ENCODE data around the gene MDM4.

Gene MDM4

GRCh38 chr1:204576422-204576821 is 60.2 kb downstream of the MDM4 start:
- in situ Hi-C loops (cut with MboI; ENCODE audit: low sequenced_read_pairs), result no loop called here

DNA sequence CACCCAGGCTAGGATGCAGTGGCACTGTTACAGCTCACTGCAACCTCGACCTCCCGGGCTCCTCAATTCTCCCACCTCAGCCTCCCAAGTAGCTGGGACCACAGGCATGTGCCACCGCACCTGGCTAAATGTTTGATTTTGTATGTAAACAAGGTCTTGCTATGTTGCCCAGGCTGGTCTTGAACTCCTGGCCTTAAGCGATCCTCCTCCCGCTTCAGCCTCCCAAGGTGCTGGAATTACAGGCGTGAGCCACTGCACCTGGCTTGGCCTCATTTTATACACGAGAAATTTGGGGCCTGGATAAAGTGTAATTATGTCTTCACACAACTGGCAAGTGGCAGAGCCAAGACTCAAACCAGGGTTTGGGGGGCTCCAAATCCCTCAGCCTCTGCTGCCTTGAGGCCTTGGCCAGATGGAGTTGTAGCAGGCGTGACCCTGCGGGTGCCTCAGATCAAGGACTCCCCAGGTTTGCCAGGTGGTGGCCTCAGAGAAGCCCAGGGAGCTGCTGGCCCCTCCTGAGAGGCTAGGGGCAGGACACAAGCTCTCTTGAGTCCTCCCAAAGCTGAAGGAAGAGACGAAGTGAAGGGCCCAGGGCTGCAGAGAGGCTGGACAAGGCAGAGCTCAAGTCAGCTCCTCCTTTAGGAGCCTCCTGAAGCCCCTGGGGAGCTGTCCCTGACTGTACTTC is 61.7 kb downstream of the MDM4 start:
- in situ Hi-C loops (cut with MboI; ENCODE audit: low sequenced_read_pairs), result no loop called here

- in situ Hi-C loops (cut with MboI; ENCODE audit: low sequenced_read_pairs), result no loop called here
Measured at GRCh38 chr1:204578867-204579664, 62.9 kb downstream of the MDM4 start.

DNA sequence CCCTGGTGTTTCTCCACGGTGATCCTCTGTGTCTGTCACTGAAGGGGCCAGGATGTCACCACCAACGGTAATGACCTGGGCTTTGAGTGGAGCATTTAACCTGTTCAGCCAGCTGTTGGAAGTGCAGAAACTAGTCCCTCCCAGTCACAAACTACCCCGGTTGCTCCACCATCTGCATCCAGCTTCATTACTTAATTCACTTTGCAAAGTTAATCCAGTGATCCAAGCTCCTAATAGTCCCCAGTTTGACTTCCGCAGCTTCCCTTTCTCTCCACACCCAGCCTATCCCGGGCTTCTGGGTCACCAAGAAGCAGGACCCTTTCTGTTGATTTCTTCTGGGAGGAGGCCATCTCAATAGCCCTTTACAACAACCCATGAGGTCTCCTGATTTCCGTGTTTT is 63.5 kb downstream of the MDM4 start:
- in situ Hi-C loops (cut with MboI; ENCODE audit: low sequenced_read_pairs), result no loop called here

DNA sequence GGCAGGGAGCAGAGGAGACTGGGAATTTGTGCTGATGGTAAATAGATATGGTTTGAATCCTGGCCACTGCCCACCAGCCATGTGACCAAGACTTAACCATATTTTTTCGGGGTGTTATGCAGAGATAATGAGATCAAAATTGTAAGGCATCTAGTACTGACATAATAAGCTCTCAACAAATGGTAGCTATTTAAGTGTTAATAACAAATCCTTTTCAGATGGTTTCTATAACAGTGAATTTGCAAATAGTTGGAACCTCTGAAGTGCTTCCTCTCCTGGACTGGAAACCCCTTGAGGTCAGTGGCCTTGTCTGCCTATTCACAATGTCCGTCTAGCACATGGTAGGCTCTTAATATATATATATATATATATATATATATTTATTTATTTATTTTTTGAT is 64.7 kb downstream of the MDM4 start:
- in situ Hi-C loops (cut with MboI; ENCODE audit: low sequenced_read_pairs), result no loop called here

DNA sequence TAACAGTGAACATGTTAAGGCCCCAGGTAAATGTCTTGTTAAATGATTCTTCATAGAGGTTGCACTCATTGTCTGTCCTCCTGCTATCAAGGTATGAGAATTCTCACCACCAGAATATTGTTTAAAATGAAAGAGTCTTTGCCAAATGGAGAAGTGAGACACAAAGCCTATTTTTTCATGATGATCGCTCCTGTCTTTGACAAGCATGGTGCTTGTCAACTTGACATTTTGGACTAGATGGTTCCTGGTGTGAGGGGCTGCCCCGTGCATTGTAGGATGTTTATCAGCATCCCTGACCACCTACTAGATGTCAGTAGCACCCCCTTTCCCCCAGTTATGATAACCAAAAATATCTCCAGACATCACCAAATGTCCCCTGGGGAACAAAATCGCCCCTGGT is 65.6 kb downstream of the MDM4 start:
- in situ Hi-C loops (cut with MboI; ENCODE audit: low sequenced_read_pairs), result no loop called here

DNA sequence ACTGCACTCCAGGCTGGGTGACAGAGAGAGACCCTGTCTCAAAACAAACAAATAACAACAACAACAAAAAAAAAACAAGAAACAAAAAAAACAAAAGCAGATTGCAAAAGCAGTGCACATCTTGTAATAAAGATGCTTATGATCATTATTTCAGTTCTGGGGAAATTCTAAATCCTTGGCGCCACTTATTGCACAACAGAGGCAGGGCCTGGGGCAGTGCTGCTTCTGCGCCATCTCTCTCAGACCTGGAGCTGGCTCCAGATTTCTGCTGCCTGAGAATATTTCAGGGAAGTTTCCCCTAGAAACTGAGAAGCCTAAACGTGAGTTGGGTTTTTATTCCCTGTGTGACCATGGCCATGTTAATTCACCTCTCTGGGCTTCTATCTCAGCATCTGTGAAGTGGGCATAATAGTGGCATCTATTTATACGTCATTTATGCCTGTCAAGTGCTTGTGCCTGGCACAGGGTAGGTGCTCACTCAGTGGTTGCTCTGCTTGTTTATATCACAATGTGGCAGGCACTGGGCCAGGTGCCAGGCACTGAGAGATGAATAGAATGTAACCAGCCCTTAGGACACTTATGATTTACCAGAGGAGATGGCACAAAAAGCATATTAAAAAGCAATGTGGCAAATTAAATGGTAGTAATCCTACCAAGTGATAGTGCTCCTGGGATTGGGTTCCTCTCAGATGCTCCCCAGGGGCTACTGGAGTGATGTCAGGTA is 67.9 kb downstream of the MDM4 start:
- in situ Hi-C loops (cut with MboI; ENCODE audit: low sequenced_read_pairs), result no loop called here

GRCh38 chr1:204584699-204585372 is 68.6 kb downstream of the MDM4 start:
- in situ Hi-C loops (cut with MboI; ENCODE audit: low sequenced_read_pairs), result no loop called here

- in situ Hi-C loops (cut with MboI; ENCODE audit: low sequenced_read_pairs), result no loop called here
Measured at GRCh38 chr1:204587621-204588020, 71.4 kb downstream of the MDM4 start.

DNA sequence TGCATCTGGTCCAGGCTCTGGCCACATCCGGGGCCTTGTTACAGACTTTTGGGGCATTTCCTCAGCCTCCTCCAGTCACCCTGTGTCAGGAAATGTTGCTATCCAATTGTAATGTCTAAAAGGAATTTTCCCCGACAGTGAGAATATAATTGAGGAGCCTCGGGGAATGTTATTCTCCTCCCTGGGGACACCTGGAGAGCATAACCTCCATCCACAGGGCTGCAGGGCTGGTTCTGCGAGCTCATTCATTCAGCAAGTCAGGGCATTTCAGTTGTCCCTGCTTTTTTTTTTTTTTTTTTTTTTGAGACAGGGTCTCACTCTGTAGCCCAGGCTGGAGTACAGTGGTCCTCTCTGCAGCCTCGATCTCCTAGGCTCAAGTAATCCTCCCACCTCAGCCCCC is 72.6 kb downstream of the MDM4 start:
- in situ Hi-C loops (cut with MboI; ENCODE audit: low sequenced_read_pairs), result no loop called here

DNA sequence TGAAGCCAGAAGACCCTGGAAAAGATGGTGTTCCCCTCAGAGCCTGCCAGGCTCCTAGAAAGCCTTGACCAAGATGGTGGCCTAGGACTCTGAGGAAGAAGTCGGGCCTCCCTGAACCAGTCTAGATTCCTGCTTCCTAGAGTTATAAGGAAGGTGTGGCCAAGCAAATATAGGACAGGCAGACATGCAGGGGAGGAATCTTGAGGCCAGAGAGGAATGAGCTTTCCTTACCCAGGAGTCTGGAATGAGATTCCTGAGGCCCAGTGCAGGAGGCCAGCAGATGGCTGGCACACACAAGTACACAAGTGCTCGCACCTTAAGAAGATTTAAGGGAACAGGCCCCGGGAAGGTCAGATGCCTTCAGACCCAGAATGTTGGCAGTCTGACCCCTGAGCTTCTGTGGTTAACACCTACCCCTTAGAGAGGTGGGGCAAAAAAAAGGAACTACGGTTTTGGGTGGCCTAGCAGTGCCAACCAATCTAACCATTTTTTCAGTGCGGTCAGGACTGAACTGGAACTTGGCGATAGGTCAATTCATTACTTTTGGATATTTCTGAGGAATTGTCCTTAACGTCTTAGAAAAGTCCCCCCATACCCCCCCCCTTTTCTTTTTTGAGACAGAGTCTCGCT is 73.3 kb downstream of the MDM4 start:
- in situ Hi-C loops (cut with MboI; ENCODE audit: low sequenced_read_pairs), result no loop called here

- in situ Hi-C loops (cut with MboI; ENCODE audit: low sequenced_read_pairs), result no loop called here
Measured at GRCh38 chr1:204591473-204592090, 75.4 kb downstream of the MDM4 start.

GRCh38 chr1:204592246-204592948 is 76.2 kb downstream of the MDM4 start:
- in situ Hi-C loops (cut with MboI; ENCODE audit: low sequenced_read_pairs), result no loop called here

DNA sequence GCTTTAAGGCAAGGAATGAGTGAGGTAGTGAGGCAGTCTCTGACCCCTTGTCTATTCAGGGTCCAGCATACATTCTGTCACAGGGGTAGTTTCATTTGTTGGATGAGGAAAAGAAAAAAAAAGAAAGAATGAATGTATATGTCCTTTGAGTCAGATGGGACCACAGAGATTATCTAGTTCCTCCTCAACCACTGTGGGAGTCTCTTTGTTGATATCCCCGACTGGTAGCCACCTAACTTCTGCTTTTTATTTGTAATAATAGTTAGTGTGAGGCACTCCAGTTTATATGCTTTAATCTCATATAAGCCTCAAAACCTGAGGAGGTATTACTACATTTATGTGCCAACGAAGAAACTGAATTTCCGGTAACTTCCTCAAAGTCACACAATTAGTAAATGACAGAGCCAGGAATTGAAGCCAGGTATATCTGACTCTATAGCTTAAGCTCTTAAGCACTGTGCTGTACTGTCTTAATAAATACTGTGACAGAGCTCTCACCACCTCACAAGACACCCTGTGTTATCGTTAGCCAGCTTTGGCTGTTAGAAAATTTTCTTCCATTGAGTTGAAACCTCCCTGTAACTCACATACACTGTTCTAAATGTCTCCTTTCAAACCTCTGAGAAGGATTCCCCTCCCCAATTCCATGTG is 82.2 kb downstream of the MDM4 start:
- in situ Hi-C loops (cut with MboI; ENCODE audit: low sequenced_read_pairs), result no loop called here

GRCh38 chr1:204599098-204599497 is 82.9 kb downstream of the MDM4 start:
- in situ Hi-C loops (cut with MboI; ENCODE audit: low sequenced_read_pairs), result no loop called here

DNA sequence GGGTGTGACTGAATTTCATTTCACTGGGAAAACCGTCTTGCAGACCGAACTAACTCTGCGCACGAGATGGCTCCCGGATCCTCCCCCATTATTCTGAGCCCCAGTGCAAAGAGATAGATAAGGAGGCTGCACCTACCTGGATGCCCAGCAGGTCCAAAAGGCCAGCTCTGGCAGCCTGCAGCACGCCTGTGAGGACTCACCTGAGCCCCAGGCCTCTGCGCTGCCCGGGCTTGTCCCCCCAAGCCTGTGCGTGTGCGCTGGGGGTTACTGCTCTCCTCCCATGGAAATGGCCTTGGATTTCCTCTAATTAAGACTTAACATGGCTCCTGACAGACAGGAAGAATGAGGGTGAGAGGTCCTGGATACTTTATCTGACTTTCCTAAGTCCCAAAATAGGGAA is 83.4 kb downstream of the MDM4 start:
- in situ Hi-C loops (cut with MboI; ENCODE audit: low sequenced_read_pairs), result no loop called here

- in situ Hi-C loops (cut with MboI; ENCODE audit: low sequenced_read_pairs), result no loop called here
Measured at GRCh38 chr1:204600203-204600602, 84.0 kb downstream of the MDM4 start.

GRCh38 chr1:204600968-204601367 is 84.8 kb downstream of the MDM4 start:
- in situ Hi-C loops (cut with MboI; ENCODE audit: low sequenced_read_pairs), result no loop called here

DNA sequence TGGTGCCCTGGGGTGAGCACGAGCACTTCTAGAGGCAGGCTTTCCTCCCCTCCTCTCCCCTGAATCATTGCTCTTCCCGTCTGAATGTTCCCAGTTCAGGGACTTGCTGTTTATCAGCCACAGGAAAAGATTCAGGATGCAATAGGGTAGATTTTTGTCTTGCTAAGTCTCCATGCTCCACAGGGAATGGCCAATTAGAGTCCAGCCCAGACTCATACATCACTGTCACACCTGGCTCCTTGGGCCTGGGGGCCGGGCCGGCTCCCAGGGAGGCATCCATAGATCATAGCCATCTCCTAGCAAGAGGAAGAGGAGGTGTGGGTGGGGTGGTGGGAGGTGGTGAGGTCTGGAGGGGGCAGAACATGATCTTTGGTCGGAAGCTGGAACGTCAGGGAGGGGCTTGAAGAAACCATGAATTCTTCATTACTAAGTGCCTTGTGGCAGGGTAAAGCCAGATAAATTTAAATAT is 85.9 kb downstream of the MDM4 start:
- in situ Hi-C loops (cut with MboI; ENCODE audit: low sequenced_read_pairs), result no loop called here

All from hTERT RPE-1 (cell line).